Dermis blood vessel endothelial cell (primary cell): ENCODE measurements around the gene CASQ2. TPM values are rescaled to one million over a fixed set of nuclear protein-coding genes. Genes with fewer than 3 reads are reported as not detected.
A peak's percentile ranks its signal among the peaks of the same experiment; 100 is the strongest.

ENCODE experiments used
- DNase-seq: peaks from one replicate; pipeline ENCODE4 v3.0.0; 2010
- total RNA-seq: library from RNA; depleted of rRNA; stranded (reverse); fragments of >200 nt; gene quantifications from 2 replicates; pipeline ENCODE4 v1.2.3, GENCODE V29; 2014

Gene CASQ2
- total RNA-seq, 1 donor from 2014 or later = not detected

GRCh38 chr1:115727706-115728249 lies 40.7 kb downstream of the CASQ2 start:
- no peak for DNase-seq

- no peak for DNase-seq
These were observed 41.9 kb downstream of the CASQ2 start for GRCh38 chr1:115726570-115726969.

GRCh38 chr1:115726161-115726560 lies 42.4 kb downstream of the CASQ2 start:
- DNase-seq = no peak

- peak; percentile 4 for DNase-seq
These were observed 42.9 kb downstream of the CASQ2 start for GRCh38 chr1:115725600-115725999.

GRCh38 chr1:115723756-115724155 lies 44.8 kb downstream of the CASQ2 start:
- DNase-seq = no peak

GRCh38 chr1:115722221-115722620 lies 46.3 kb downstream of the CASQ2 start:
- no peak for DNase-seq

GRCh38 chr1:115719285-115719684 lies 49.2 kb downstream of the CASQ2 start:
- DNase-seq = no peak

GRCh38 chr1:115718011-115718754 lies 50.3 kb downstream of the CASQ2 start:
- no peak for DNase-seq

- DNase-seq = peak; percentile 43
These were observed 51.0 kb downstream of the CASQ2 start for GRCh38 chr1:115717541-115717940.

- DNase-seq = no peak
These were observed 53.9 kb downstream of the CASQ2 start for GRCh38 chr1:115714572-115715141.

GRCh38 chr1:115713906-115714305 lies 54.6 kb downstream of the CASQ2 start:
- no peak for DNase-seq

- DNase-seq = no peak
These were observed 55.5 kb downstream of the CASQ2 start for GRCh38 chr1:115712911-115713609.

GRCh38 chr1:115710859-115711624 lies 57.5 kb downstream of the CASQ2 start:
- no peak for DNase-seq

GRCh38 chr1:115706587-115707425 lies 61.7 kb downstream of the CASQ2 start:
- DNase-seq = peak; percentile 71

GRCh38 chr1:115705963-115706362 lies 62.6 kb downstream of the CASQ2 start:
- no peak for DNase-seq

- no peak for DNase-seq
These were observed 63.2 kb downstream of the CASQ2 start for GRCh38 chr1:115705085-115705951.

GRCh38 chr1:115702959-115703358 lies 65.6 kb downstream of the CASQ2 start:
- DNase-seq = no peak

GRCh38 chr1:115701090-115701489 lies 67.4 kb downstream of the CASQ2 start:
- no peak for DNase-seq

GRCh38 chr1:115697619-115698018 lies 70.9 kb downstream of the CASQ2 start:
- no peak for DNase-seq

GRCh38 chr1:115694805-115695204 lies 73.7 kb downstream of the CASQ2 start:
- DNase-seq = no peak

GRCh38 chr1:115692224-115692623 lies 76.3 kb downstream of the CASQ2 start:
- DNase-seq = no peak
